Stimulated activated CD8-positive, alpha-beta memory T cell treated with anti-CD3 and anti-CD28 coated beads, Interleukin-4, amount 100 ng/mL, for 48 hours (primary cell): ENCODE measurements around the gene OR1K1.
"Not testable (repeated sequence)": the region's sequence is repeated elsewhere in the genome, so short reads cannot be mapped to it uniquely, and the experiment has no call there.

ENCODE experiments used
- DNase-seq: peaks from one replicate; pipeline ENCODE4 v3.0.0-alpha.2; 2020

Gene OR1K1, protein sequence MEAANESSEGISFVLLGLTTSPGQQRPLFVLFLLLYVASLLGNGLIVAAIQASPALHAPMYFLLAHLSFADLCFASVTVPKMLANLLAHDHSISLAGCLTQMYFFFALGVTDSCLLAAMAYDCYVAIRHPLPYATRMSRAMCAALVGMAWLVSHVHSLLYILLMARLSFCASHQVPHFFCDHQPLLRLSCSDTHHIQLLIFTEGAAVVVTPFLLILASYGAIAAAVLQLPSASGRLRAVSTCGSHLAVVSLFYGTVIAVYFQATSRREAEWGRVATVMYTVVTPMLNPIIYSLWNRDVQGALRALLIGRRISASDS

DNA sequence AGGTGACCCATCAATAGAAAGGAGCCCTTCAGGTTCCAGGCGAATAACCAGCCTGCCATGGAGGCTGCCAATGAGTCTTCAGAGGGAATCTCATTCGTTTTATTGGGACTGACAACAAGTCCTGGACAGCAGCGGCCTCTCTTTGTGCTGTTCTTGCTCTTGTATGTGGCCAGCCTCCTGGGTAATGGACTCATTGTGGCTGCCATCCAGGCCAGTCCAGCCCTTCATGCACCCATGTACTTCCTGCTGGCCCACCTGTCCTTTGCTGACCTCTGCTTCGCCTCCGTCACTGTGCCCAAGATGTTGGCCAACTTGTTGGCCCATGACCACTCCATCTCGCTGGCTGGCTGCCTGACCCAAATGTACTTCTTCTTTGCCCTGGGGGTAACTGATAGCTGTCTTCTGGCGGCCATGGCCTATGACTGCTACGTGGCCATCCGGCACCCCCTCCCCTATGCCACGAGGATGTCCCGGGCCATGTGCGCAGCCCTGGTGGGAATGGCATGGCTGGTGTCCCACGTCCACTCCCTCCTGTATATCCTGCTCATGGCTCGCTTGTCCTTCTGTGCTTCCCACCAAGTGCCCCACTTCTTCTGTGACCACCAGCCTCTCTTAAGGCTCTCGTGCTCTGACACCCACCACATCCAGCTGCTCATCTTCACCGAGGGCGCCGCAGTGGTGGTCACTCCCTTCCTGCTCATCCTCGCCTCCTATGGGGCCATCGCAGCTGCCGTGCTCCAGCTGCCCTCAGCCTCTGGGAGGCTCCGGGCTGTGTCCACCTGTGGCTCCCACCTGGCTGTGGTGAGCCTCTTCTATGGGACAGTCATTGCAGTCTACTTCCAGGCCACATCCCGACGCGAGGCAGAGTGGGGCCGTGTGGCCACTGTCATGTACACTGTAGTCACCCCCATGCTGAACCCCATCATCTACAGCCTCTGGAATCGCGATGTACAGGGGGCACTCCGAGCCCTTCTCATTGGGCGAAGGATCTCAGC is at the start of gene OR1K1:
TSS of gene OR1K1 (plus strand) at position 58 of the 995 bp plus-strand sequence. CDS start at position 58, 0 bp downstream.
- DNase-seq = no peak

DNA sequence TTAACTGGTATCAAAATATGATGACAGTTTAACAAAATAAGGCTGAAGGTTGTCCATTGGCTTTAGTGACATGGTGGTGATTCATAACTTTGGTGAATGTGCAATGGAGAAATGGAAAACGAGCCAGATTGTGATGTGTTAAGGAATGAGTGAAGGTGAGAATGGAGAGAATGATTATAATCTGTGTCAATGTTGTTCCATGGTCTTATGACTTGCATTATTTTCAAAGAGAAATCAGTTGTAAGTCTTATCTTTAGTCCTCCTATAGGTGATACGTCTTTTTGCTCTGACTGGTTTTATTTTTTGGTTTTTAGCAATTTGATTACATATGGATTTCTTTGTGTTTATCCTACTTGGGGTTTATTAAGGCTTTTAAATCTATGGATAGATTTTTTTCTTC is 45.1 kb upstream of the OR1K1 start:
- no peak for DNase-seq

DNA sequence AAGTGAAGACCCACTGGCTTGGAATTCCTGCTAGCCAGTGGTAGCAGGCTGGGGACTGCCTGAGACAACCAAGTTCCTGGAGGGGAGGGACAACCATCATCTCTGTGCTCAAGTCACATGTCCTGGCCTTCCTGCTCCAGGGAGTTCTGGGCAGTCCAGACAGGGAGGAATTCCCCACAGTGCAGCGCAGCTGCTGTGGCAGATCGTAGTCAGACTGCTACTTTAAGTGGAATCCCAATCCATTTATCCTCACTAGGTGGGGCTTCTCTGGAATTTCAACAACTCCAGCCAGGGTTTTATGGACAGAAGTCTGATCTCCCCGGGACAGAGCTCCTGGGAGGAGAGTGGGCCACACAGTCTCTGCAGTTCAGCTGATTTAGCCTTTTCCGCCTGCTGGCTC is 32.1 kb upstream of the OR1K1 start:
- no peak for DNase-seq

DNA sequence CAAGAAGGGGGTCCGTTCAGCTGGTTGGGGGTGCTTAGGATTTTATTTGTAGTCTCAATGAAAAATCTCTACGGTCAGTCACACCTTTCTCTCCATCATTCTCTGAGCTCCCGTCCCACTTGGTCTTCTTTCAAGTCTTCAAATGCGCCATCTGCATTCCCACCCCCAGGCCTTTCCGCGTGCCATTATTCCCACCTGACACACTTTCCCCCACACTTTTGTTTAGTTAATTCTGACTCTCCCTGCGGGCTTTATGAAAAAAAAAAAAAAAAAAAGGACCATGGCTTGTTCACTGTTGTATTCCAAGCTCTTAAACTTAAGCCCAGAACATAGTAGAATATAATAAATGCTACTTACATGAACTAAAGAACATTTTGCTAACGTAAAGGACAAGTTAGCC is 22.9 kb upstream of the OR1K1 start:
- no peak for DNase-seq

DNA sequence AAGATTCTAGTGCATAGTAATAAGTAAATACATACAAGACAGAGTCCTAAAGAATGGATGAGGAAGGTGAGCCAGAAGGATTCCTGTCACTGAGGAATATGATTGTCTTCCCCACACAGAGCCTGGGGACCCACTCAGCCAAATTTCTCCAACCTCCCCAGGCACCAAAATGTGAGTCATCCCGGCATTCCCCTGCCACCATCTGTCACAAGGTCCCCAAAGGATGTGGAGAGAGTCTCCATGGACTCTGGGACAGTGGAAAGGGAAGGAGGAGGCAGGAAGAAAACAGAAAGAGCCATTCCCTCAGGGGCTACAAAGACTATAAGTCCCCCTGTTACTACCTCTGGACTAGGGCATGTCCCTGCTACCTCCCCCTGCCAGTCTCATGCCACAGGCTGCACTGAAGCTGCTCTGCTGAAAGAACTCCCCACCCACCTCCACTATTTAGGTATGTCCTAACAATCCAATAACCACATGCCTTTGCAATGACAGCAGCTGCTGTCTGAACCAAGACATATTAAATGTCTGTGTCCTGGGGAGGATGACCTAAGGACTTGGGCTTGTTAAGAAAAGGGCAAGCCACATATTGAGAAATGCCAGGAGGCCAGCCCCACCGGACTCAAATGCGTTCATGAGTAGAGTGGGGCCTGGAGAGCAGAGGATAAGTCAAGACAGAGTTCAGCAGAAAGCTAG is 21.8 kb upstream of the OR1K1 start:
- DNase-seq = no peak

DNA sequence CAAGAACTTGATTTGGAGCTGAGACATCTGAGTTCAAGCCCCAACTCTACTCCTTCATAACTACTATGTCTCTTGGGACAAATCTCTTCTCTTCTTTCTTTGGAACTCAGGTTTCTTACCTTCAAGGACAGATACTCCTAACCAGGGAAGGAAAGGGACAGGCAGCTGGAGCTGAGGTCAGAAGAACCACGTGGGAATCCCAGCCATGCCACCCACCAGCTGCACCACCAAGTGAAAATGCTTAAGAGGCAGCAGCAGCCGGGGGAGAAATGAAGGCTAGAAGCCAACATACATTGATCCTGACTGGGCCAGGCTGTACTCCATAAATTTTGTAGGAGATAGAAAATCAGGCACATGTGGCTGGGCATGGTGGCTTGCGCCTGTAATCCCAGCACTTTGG is 20.7 kb upstream of the OR1K1 start:
- no peak for DNase-seq

DNA sequence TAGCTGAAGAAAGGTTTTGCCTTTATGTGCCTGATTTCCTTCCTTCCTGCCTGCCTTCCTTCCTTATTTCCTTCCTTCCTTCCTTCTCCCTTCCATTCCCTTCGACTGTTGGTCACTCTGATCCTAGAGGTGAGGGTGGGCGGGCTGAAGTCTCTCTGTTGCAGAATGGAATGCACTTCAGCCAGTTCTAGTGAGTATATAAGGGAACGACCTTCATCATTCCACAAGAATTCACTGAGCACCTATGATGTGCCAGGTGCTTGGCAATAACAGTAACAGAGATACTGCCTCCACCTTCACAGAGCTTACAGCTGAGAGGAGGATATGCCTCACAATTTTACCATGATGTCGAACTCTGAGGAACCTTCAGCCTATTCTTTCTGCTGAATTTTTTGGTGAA is 19.9 kb upstream of the OR1K1 start:
- no peak for DNase-seq

DNA sequence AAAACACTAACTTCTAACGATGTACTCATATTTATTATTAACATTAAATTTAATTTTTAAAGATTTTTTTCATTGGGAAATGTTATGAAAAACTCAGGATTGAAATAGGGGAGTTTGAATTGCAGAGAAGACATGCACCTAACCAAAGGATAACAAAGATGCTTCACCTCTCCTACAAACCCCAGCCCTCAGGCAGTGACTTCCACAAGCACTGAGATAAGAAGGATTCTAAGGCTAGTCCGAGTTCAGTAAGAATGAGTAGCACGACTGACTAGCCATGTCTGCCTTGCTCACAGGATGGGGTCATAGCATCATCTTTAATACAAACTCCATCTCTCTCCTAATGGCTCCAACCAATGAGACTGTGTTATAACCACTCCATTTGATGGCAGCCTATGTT is 18.3 kb upstream of the OR1K1 start:
- no peak for DNase-seq

DNA sequence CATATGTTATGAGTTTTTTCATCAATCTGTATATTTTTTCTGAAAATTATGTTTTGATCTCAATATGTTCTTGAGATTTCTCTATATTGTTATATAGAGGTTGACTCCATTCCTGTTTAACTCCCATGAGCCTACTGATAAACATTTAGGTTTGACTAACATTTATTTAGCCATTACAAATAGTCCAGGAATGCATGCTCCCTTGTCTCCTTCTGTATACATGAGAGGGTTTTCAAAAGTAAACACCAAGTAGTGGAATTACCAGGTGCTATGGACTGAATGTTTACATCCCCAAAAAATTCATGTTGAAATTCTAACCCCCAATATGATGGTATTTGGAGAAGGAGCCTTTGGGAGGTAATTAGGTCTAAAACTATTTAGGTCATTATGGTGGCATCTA is 14.7 kb upstream of the OR1K1 start:
- no peak for DNase-seq

DNA sequence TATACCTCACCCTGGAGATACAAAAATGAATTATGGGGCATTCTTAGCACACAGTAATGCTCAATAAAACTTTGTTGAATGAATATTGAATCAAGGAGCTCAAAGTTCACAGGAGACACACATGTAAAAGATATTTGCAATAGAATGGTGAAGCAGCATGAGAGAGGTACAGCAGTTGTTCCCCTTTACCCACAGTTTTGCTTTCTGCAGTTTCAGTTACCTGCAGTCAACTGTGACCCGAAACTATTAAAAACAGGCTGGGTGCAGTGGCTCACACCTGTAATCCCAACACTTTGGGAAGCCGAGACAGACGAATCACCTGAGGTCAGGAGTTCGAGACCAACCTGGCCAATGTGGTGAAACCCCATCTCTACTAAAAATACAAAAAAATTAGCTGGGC is 13.6 kb upstream of the OR1K1 start:
- no peak for DNase-seq

DNA sequence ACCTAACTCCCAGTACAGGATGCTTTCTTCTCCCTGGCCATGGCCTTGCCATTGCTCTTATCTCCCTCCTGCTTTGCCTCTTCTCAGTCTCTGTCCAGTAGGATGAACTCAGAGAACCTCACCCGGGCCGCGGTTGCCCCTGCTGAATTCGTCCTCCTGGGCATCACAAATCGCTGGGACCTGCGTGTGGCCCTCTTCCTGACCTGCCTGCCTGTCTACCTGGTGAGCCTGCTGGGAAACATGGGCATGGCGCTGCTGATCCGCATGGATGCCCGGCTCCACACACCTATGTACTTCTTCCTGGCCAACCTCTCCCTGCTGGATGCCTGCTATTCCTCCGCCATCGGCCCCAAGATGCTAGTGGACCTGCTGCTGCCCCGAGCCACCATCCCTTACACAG is 11.1 kb upstream of the OR1K1 start, which contains the start of gene OR5C1:
TSS of gene OR5C1 (plus strand) at position 103 of the 400 bp plus-strand sequence. CDS start at position 103, 0 bp downstream.
- no peak for DNase-seq

DNA sequence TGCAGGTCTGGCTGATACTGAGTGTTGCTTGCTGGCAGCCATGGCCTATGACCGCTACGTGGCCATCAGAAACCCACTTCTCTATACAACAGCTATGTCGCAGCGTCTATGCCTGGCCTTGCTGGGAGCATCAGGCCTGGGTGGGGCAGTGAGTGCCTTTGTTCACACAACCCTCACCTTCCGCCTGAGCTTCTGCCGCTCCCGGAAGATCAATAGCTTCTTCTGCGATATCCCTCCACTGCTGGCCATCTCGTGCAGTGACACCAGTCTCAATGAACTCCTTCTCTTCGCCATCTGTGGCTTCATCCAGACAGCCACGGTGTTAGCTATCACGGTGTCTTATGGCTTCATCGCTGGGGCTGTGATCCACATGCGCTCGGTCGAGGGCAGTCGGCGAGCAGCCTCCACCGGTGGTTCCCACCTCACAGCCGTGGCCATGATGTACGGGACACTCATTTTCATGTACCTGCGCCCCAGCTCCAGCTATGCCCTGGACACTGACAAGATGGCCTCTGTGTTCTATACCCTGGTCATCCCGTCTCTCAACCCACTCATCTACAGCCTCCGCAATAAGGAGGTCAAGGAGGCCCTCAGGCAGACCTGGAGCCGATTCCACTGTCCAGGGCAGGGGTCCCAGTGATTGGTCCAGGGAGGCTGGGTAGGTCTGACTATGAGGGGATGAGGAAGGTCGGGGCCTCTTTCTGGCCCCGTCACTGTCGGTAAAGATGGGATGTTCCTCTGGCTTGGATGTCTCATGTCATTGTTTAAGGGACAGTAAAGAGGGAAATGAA is 10.5 kb upstream of the OR1K1 start:
- DNase-seq = no peak

DNA sequence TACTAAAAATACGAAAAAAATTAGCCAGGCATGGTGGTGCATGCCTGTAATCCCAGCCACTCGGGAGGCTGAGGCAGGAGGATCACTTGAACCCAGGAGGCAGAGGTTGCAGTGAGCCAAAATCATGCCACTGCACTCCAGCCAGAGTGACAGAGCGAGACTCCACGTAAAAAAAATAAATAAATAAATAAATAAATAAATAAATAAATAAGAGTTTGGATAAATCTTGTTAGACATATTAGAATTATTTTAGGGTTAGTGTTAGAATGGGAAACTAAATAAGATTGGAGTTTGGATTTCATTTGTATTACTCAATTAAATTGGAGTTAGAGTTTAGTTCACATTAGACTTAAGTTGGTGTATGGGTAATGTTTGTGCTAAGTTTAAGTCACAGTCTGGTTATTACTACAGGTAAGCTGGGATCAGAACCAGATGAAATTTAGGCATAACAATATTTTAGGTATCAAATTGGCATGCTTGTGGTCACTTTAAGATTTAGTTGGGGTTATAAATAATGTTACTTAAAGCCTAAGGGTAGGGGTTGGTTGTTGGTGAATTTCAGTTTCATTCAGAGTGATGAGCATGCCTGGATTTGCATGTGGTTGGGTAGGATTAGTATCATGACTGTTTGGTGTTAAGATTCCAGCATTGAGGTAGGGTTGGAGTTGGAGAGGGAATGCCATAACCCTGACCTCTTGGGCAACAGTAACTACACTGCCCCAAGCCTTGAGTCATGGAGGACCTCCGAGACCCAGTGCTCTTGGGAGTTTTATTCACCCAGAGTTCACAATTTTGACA is 7.9 kb upstream of the OR1K1 start:
- no peak for DNase-seq

DNA sequence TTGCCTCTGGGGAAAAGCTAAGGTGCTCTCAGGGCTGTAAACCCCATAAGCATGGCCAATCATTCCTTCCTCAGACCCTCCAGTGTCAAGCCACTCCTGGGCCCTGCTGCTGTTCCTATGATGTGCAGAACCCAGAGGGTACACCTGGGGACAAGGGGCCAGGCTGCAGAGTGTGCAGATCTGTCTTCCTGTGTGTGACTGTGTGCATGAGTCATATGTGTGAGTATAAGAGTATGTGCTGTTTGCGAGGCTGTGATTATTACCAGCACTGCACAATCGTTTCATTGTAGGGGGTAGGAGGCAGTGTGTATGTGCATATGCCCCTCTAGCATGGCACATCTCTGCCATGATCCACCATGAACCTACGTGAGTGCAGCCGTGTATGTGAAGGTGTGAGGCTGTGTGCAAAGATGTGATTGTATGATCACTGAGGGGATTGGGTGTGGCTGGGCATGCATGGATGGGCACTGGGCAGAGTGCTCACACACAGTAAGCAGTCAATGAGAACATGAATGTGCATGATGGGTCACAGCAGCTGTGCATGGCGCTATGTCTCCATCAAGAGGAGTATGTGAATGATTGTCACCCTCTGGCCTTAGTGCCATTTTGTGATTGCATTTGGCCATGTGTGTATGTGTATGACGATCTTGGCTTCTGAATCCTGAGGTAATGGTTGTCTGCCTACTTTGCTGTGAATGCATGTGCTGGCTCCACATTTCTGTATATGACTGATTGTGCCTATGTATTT is 2.4 kb upstream of the OR1K1 start:
- no peak for DNase-seq

DNA sequence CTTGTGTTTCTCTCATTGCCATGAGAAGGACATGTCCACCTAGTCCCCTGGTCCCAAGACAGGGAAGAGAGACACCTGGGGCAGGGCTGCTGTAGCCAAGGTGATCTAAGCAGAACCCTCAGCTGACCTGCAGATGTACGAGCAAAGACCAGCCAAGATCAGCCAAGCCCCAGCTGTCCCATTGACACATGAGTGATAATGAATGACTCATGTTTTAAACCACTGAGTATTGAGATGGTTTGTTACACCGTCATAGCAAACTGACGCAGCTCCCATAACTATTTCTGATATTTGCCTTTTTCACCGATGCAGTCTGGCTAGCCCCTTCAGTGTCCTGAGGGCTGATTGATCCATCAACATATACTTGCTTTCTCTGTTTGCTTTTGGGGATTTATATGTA is 6.7 kb downstream of the OR1K1 start:
- DNase-seq = peak; percentile 44

DNA sequence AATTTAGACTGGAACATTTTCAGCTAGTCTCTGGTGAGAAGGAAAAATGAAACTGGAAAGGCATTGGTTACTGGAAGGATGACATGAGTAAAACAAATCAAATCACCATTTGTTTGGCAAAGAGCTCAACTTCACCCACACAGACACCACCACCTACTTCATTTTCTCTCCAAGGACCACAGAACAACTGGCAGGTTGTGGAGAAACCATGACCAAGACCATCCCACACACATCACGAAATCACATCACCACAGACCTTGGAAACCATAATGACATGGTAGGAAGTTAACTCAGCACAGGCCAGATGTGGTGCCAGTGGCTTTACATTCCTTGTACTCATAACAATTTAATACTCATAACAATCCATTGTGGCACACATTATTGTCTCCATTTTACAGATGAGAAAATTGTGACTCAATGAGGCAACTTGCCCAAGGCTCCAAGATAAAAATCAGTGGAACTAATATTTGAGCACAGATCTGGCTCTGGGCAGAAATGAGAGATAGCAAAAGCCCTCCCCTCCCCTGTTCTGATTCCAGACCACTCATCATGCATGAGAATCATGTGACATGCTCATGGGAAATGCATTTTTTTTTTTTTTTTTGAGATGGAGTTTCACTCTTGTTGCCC is 7.5 kb downstream of the OR1K1 start:
- peak; percentile 76 for DNase-seq

DNA sequence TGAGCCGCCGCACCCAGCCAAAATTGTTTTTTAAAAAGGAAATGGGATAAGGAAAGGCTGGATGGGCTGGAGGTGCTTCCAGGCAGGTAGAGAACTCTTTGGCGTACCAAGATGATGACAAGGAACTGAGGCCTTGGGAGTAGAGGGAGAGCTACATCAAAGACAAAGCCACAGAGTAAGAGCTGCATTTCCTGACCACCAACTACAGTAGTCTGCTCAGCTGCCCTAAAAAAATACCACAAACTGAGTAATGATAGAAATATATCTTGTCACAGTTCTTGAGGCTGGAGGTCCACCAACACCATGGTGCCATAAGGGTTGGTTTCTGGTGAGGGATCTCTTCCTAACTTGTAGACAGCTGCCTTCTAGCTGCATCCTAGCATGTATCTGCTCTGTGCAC is 8.2 kb downstream of the OR1K1 start:
- DNase-seq = no peak

DNA sequence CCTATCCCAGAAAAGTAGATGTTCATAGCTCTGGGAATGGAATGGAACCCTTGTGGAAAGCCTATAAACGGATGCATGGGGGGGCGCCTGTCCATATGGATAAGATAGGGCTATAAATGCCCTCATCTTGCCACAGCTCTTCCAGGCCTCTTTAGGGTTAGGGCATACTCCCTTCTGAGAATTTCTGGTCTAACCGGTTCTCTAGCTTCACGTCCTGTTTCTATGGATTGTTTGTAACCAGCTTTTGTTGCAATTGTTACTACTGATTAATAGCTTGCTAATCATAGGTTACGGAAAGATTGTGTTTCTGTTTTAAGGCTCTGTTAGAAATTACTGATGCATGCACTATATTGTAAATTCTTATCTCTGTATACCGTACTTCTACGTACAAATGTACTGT is 9.3 kb downstream of the OR1K1 start:
- DNase-seq = not testable (repeated sequence)

DNA sequence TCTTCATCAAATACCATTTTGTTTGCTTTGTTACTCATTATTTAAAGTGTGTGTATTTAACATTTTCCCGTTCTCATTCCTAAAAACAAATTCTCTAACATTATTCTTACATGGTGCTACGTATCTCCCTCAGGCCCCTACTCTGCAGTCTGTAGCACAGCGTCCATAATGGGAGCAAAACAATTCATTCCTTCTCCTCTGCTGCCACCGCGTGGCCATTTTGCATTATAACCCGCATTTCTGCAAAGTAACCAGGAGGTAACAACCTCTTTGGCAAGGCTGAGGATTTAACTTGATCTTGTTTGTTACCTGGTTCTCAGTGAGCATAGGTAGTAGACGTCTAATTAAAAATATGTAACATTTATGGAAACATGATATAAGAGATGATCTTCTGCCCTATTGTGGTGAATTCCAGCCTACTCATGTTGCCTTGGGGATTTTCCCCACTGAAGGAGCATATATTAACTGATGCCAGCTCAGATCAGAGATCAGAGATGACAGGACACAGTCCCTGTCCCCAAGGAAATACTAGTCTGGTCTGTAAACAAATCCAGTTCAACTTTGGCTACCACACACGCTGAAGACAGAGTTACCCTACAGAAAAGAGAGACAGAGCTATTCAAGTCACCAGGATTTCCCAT is 10.5 kb downstream of the OR1K1 start:
- peak; percentile 86 for DNase-seq

DNA sequence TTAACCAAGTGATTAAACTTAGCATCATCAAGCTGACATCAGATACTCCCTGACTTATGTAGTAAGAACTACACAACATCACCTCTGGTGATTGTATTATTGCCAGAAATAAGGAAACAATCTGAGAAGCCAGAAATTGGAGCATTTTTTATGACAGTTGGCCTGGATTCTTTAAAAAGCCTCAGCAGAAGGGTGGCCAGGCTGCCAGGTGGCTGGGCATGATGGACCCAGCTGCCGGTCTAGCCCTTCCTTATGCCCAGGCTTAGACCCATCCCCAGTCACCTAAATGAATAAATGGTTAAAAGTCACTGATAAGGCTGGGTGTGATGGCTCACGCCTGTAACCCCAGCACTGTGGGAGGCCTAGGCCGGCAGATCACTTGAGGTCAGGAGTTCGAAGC is 12.8 kb downstream of the OR1K1 start:
- no peak for DNase-seq
